ENCODE data around the gene SNTG2.

- TF ChIP-seq, protein P1, sequence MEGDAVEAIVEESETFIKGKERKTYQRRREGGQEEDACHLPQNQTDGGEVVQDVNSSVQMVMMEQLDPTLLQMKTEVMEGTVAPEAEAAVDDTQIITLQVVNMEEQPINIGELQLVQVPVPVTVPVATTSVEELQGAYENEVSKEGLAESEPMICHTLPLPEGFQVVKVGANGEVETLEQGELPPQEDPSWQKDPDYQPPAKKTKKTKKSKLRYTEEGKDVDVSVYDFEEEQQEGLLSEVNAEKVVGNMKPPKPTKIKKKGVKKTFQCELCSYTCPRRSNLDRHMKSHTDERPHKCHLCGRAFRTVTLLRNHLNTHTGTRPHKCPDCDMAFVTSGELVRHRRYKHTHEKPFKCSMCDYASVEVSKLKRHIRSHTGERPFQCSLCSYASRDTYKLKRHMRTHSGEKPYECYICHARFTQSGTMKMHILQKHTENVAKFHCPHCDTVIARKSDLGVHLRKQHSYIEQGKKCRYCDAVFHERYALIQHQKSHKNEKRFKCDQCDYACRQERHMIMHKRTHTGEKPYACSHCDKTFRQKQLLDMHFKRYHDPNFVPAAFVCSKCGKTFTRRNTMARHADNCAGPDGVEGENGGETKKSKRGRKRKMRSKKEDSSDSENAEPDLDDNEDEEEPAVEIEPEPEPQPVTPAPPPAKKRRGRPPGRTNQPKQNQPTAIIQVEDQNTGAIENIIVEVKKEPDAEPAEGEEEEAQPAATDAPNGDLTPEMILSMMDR (IDR thresholded peaks at IDR 0.05): no peak
- TF ChIP-seq POLR2A (IDR thresholded peaks at IDR 0.05): no peak
These were observed 59.8 kb downstream of the SNTG2 start for GRCh38 chr2:1010415-1010930.

Data from esophagus squamous epithelium (tissue), 4 donors.